Activated gamma-delta T cell treated with anti-CD3 and anti-CD28 coated beads, Interleukin-2, amount 50 U/mL, for 16 hours (primary cell): ENCODE measurements around the gene MROH7.
"Not testable (repeated sequence)": the region's sequence is repeated elsewhere in the genome, so short reads cannot be mapped to it uniquely, and the experiment has no call there.

Experiments
- DNase-seq: peaks from one replicate; pipeline ENCODE4 v3.0.0-alpha.2; 2020; ENCODE audit warnings: low read depth

MROH7 gene

GRCh38 chr1:54610048-54610447 lies 31.5 kb upstream of the MROH7 start:
- DNase-seq, result no peak

GRCh38 chr1:54610601-54611580 lies 30.7 kb upstream of the MROH7 start:
- no peak for DNase-seq

- DNase-seq, result no peak
Observed at GRCh38 chr1:54611621-54612020, 30.0 kb upstream of the MROH7 start.

GRCh38 chr1:54614024-54614423 lies 27.6 kb upstream of the MROH7 start:
- no peak for DNase-seq

GRCh38 chr1:54614563-54614962 lies 27.0 kb upstream of the MROH7 start:
- no peak for DNase-seq

- no peak for DNase-seq
Observed at GRCh38 chr1:54615531-54616279, 25.9 kb upstream of the MROH7 start.

- DNase-seq, result no peak
Observed at GRCh38 chr1:54619749-54620148, 21.8 kb upstream of the MROH7 start.

GRCh38 chr1:54623216-54624007 lies 18.2 kb upstream of the MROH7 start, which contains the start of gene FAM151A:
TSS of gene FAM151A (minus strand) at chr1:54623525. CDS start at chr1:54623395, 130 bp downstream.
- DNase-seq, result no peak

GRCh38 chr1:54624466-54625464 lies 16.8 kb upstream of the MROH7 start:
- DNase-seq, result no peak

GRCh38 chr1:54627196-54627595 lies 14.4 kb upstream of the MROH7 start:
- DNase-seq, result no peak

- not testable (repeated sequence) for DNase-seq
Observed at GRCh38 chr1:54635804-54636203, 5.8 kb upstream of the MROH7 start.

GRCh38 chr1:54636461-54637446 lies 4.8 kb upstream of the MROH7 start:
- not testable (repeated sequence) for DNase-seq

GRCh38 chr1:54640361-54640760 lies 1.2 kb upstream of the MROH7 start:
- no peak for DNase-seq

- no peak for DNase-seq
Observed at GRCh38 chr1:54643736-54644135, 2.1 kb downstream of the MROH7 start.

- DNase-seq, result no peak
Observed at GRCh38 chr1:54645806-54646676, 4.5 kb downstream of the MROH7 start.

GRCh38 chr1:54649130-54649898 lies 7.7 kb downstream of the MROH7 start:
- DNase-seq, result no peak

GRCh38 chr1:54649921-54650320 lies 8.3 kb downstream of the MROH7 start:
- no peak for DNase-seq

- DNase-seq, result no peak
Observed at GRCh38 chr1:54650417-54650816, 8.8 kb downstream of the MROH7 start.
